ENCODE data around the gene PCTP.

The PCTP gene

DNA sequence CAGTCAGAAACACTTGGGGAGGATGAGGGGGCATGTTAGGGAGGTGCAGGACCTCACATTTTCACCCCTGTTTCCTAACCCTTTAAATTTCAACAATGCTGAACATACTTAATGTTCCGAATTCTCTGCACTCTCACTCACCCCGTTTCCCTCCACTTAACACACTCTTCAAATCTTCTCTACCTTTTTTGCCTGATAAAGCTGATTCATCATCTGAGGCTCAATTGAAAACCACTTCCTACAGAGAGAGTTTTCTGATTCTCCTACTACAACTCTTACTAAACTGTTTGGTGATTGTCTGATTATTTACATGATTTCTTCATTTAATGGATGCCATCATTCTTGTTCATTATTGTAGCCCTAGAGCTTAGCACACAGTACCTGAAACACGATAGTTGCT, 42.4 kb downstream of the PCTP start:
- Histone ChIP-seq H3K4me3 (ENCODE audit: insufficient read depth, low read depth, low read length) (no peak overlapping the region), H3K27ac (ENCODE audit: insufficient read depth, low read depth, low read length, poor library complexity, severe bottlenecking) (no peak overlapping the region), H3K9me3 (ENCODE audit: control insufficient read depth, low read length) (no peaks in the 10 kb centered on the region), H3K36me3 (ENCODE audit: control insufficient read depth, insufficient read depth, low read length) (no peaks in the 10 kb centered on the region), H3K27me3 (ENCODE audit: control insufficient read depth, insufficient read depth, low read length, poor library complexity, severe bottlenecking) (no peaks in the 10 kb centered on the region), H3K4me1 (ENCODE audit: control insufficient read depth, insufficient read depth, low read length) (peaks cover 11% of the 10 kb centered on the region)
- 90 to 95% methylated on average over 3 of the region's 3 CpGs for WGBS, 2 experiments

DNA sequence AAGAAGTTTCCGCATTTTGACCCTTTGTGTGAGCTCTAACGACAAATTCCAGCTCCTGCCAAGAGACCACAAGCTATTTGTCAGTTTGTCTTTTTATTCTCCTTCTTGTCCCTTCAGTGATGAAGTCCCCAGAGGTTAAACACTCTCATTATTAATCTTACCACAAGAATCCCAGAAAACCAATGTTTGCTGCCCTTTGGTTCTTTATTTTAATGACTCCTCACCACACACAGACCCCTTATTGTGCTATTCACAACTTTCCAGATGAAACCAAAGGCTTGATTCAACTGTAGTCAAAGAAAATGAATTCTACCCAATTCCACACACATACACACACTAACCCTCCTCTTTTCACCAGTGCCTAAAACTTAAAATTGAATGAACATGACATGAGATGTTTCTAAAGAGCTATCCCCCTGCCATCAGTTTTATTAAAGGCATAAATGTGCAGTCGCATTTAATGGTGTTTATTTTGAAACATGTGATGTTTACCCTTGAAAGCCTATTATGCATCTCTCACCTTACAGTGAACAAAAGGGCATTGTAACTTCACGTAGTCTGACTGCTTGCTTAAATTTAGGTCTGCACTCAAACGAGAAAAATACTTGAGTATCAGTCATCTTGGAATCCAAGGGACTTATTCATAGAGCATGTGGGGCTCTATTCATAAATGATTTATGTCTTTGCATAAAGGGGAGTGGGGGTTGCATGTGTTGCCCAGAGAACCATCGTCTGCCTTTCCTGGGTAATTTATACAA, 44.1 kb downstream of the PCTP start:
- Histone ChIP-seq H3K4me1 (ENCODE audit: control insufficient read depth, insufficient read depth, low read length) (peaks cover 11% of the 10 kb centered on the region), H3K4me3 (ENCODE audit: insufficient read depth, low read depth, low read length) (no peak overlapping the region), H3K27me3 (ENCODE audit: control insufficient read depth, insufficient read depth, low read length, poor library complexity, severe bottlenecking) (no peaks in the 10 kb centered on the region), H3K9me3 (ENCODE audit: control insufficient read depth, low read length) (no peaks in the 10 kb centered on the region), H3K27ac (ENCODE audit: insufficient read depth, low read depth, low read length, poor library complexity, severe bottlenecking) (peak overlapping the region; percentile 27), H3K36me3 (ENCODE audit: control insufficient read depth, insufficient read depth, low read length) (no peaks in the 10 kb centered on the region)
- WGBS, 2 experiments, result 53 to 61% methylated on average over 6 of the region's 6 CpGs

DNA sequence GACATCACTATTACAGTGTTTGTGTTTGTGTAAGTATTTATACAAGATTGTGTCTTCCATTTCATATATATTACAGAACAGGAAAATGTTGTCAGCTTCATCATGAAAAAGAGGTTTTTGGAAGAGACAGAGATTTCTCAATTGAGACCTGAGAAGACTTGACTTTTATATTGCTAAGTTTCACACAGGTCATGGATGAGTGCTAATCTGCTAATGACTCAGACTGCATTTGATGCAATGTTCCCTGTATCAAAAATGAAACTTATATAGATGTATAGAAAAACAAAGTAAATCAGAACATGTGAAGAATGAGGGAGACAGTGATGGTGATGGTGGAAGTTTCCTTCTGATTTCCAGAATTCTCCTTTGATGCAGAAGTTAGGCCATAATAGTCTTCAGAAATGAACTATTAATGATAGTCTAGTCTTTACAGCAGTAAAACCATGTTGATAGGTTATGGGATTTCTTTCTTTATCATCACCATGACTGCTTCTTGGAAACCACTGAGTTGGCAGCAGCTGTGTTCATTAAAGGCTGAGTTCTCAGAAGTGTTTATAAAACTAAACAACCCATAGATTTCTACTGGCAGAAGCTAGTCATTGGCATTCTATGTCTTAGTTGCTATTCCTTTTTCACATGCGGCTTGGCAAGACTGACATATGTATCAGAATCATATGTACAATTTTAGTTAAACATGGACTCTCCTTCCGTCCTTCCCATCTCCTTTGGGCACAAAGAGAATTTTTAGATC, 56.1 kb downstream of the PCTP start:
- no peaks in the 10 kb centered on the region for H3K27me3 ChIP-seq (ENCODE audit: control insufficient read depth, insufficient read depth, low read length, poor library complexity, severe bottlenecking)
- H3K4me1 ChIP-seq (ENCODE audit: control insufficient read depth, insufficient read depth, low read length), result no peaks in the 10 kb centered on the region
- H3K27ac ChIP-seq (ENCODE audit: insufficient read depth, low read depth, low read length, poor library complexity, severe bottlenecking), result no peak overlapping the region
- no peaks in the 10 kb centered on the region for H3K36me3 ChIP-seq (ENCODE audit: control insufficient read depth, insufficient read depth, low read length)
- H3K4me3 ChIP-seq (ENCODE audit: insufficient read depth, low read depth, low read length), result no peak overlapping the region
- no peaks in the 10 kb centered on the region for H3K9me3 ChIP-seq (ENCODE audit: control insufficient read depth, low read length)
- 80 to 93% methylated on average over 1 to 2 of the region's 2 CpGs for WGBS, 2 experiments

GRCh38 chr17:55811536-55811935, 60.7 kb downstream of the PCTP start:
- no peaks in the 10 kb centered on the region for H3K27me3 ChIP-seq (ENCODE audit: control insufficient read depth, insufficient read depth, low read length, poor library complexity, severe bottlenecking)
- no peaks in the 10 kb centered on the region for H3K36me3 ChIP-seq (ENCODE audit: control insufficient read depth, insufficient read depth, low read length)
- H3K4me3 ChIP-seq (ENCODE audit: insufficient read depth, low read depth, low read length), result no peak overlapping the region
- H3K27ac ChIP-seq (ENCODE audit: insufficient read depth, low read depth, low read length, poor library complexity, severe bottlenecking), result no peak overlapping the region
- no peaks in the 10 kb centered on the region for H3K4me1 ChIP-seq (ENCODE audit: control insufficient read depth, insufficient read depth, low read length)
- WGBS, 2 experiments, result 90 to 94% methylated on average over 4 of the region's 4 CpGs
- no peaks in the 10 kb centered on the region for H3K9me3 ChIP-seq (ENCODE audit: control insufficient read depth, low read length)

- WGBS, 2 experiments, result 88 to 95% methylated on average over 3 of the region's 3 CpGs
- H3K27ac ChIP-seq (ENCODE audit: insufficient read depth, low read depth, low read length, poor library complexity, severe bottlenecking), result no peak overlapping the region
- no peaks in the 10 kb centered on the region for H3K9me3 ChIP-seq (ENCODE audit: control insufficient read depth, low read length)
- no peaks in the 10 kb centered on the region for H3K27me3 ChIP-seq (ENCODE audit: control insufficient read depth, insufficient read depth, low read length, poor library complexity, severe bottlenecking)
- H3K4me1 ChIP-seq (ENCODE audit: control insufficient read depth, insufficient read depth, low read length), result no peaks in the 10 kb centered on the region
- no peaks in the 10 kb centered on the region for H3K36me3 ChIP-seq (ENCODE audit: control insufficient read depth, insufficient read depth, low read length)
- no peak overlapping the region for H3K4me3 ChIP-seq (ENCODE audit: insufficient read depth, low read depth, low read length)
These were observed 61.5 kb downstream of the PCTP start for GRCh38 chr17:55812323-55812722.

GRCh38 chr17:55813944-55814343, 63.1 kb downstream of the PCTP start:
- no peaks in the 10 kb centered on the region for H3K27me3 ChIP-seq (ENCODE audit: control insufficient read depth, insufficient read depth, low read length, poor library complexity, severe bottlenecking)
- H3K9me3 ChIP-seq (ENCODE audit: control insufficient read depth, low read length), result no peaks in the 10 kb centered on the region
- H3K4me3 ChIP-seq (ENCODE audit: insufficient read depth, low read depth, low read length), result no peak overlapping the region
- H3K27ac ChIP-seq (ENCODE audit: insufficient read depth, low read depth, low read length, poor library complexity, severe bottlenecking), result no peak overlapping the region
- 88 to 99% methylated on average over 3 of the region's 3 CpGs for WGBS, 2 experiments
- no peaks in the 10 kb centered on the region for H3K4me1 ChIP-seq (ENCODE audit: control insufficient read depth, insufficient read depth, low read length)
- no peaks in the 10 kb centered on the region for H3K36me3 ChIP-seq (ENCODE audit: control insufficient read depth, insufficient read depth, low read length)

DNA sequence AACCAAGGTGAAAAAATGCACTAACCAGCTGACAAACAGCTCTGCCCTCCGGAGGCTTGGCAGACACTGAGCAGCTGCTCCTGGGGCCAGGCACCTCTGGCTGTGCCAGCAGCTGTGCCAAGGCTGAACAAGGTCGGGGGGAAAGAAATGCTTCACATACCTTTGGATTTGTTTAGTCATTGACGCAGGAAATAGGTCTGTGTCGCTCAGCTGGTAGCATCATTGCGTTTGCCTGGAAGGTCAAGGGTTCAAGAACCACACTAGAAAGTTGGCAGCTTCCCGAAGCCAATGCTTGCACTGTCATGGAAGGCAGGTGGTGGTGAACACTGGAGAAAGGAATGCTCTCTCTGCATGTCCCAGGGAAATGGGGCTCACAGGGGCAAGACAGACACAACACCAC, 63.5 kb downstream of the PCTP start:
- H3K27me3 ChIP-seq (ENCODE audit: control insufficient read depth, insufficient read depth, low read length, poor library complexity, severe bottlenecking), result no peaks in the 10 kb centered on the region
- WGBS, 2 experiments, result 89 to 93% methylated on average over 6 of the region's 6 CpGs

GRCh38 chr17:55816532-55817396, 65.9 kb downstream of the PCTP start:
- Histone ChIP-seq H3K9me3 (ENCODE audit: control insufficient read depth, low read length) (no peaks in the 10 kb centered on the region), H3K27me3 (ENCODE audit: control insufficient read depth, insufficient read depth, low read length, poor library complexity, severe bottlenecking) (no peaks in the 10 kb centered on the region), H3K4me1 (ENCODE audit: control insufficient read depth, insufficient read depth, low read length) (no peaks in the 10 kb centered on the region), H3K4me3 (ENCODE audit: insufficient read depth, low read depth, low read length) (no peak overlapping the region), H3K27ac (ENCODE audit: insufficient read depth, low read depth, low read length, poor library complexity, severe bottlenecking) (no peak overlapping the region), H3K36me3 (ENCODE audit: control insufficient read depth, insufficient read depth, low read length) (no peaks in the 10 kb centered on the region)
- 94 to 95% methylated on average over 7 to 8 of the region's 8 CpGs for WGBS, 2 experiments

More for the DNA sequence above, 63.5 kb downstream of the PCTP start:
- no peaks in the 10 kb centered on the region for H3K9me3 ChIP-seq (ENCODE audit: control insufficient read depth, low read length)
- no peaks in the 10 kb centered on the region for H3K36me3 ChIP-seq (ENCODE audit: control insufficient read depth, insufficient read depth, low read length)
- no peak overlapping the region for H3K4me3 ChIP-seq (ENCODE audit: insufficient read depth, low read depth, low read length)
- H3K27ac ChIP-seq (ENCODE audit: insufficient read depth, low read depth, low read length, poor library complexity, severe bottlenecking), result no peak overlapping the region
- no peaks in the 10 kb centered on the region for H3K4me1 ChIP-seq (ENCODE audit: control insufficient read depth, insufficient read depth, low read length)

DNA sequence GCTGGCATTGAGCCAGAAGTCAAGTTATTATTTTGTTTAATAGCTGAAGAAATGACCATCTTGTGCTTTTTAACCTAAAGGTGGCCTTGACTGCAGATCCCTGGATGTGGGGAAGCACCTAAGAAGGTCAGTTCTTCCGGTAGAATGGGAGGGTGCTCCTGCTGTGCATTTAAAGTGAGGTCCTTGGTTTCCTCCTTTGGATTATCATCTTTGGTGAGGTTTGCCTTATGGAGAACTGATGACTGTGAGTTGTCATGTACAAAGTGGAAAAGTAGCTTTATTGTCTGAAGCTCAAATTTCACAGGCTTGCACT, 66.5 kb downstream of the PCTP start:
- Histone ChIP-seq H3K36me3 (ENCODE audit: control insufficient read depth, insufficient read depth, low read length) (no peaks in the 10 kb centered on the region), H3K4me1 (ENCODE audit: control insufficient read depth, insufficient read depth, low read length) (no peaks in the 10 kb centered on the region), H3K27ac (ENCODE audit: insufficient read depth, low read depth, low read length, poor library complexity, severe bottlenecking) (no peak overlapping the region), H3K9me3 (ENCODE audit: control insufficient read depth, low read length) (no peaks in the 10 kb centered on the region), H3K27me3 (ENCODE audit: control insufficient read depth, insufficient read depth, low read length, poor library complexity, severe bottlenecking) (no peaks in the 10 kb centered on the region), H3K4me3 (ENCODE audit: insufficient read depth, low read depth, low read length) (no peak overlapping the region)
- WGBS, 2 experiments, result 81 to 91% methylated on average over 1 of the region's 1 CpG

DNA sequence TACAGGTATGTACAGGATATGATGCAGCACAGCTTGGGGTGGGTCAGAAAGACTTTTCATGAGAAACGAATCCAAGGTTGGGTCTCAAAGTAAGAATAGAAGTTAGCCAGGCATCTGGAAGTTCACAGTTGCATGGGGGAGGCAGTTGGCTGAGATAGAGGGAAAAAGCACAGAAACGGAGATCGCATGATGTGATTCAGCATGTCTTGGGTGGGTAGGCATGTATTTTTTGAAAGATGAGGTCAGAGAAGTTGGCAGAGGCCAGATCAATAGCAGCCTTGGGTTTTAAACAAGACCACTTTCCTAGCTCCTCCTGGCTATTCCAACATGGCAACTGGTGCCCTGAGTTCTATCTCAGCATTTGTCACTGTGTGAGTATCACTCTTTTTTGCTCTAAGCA, 67.2 kb downstream of the PCTP start:
- Histone ChIP-seq H3K9me3 (ENCODE audit: control insufficient read depth, low read length) (no peaks in the 10 kb centered on the region), H3K27me3 (ENCODE audit: control insufficient read depth, insufficient read depth, low read length, poor library complexity, severe bottlenecking) (no peaks in the 10 kb centered on the region), H3K27ac (ENCODE audit: insufficient read depth, low read depth, low read length, poor library complexity, severe bottlenecking) (no peak overlapping the region), H3K4me3 (ENCODE audit: insufficient read depth, low read depth, low read length) (no peak overlapping the region), H3K36me3 (ENCODE audit: control insufficient read depth, insufficient read depth, low read length) (no peaks in the 10 kb centered on the region), H3K4me1 (ENCODE audit: control insufficient read depth, insufficient read depth, low read length) (no peaks in the 10 kb centered on the region)
- WGBS, 2 experiments, result 92 to 96% methylated on average over 3 of the region's 3 CpGs

Measured in ectodermal cell (in vitro differentiated cells).